SHP77 treated with DMSO at 0.1 percent for 48 hours (cell line): Measurements from ENCODE around the gene CHGA.
A peak's percentile ranks its signal among the peaks of the same experiment; 100 is the strongest.

Source experiments
- DNase-seq: peaks from one replicate; lab custom pipeline; 2025; lab: John Stamatoyannopoulos, UW

Gene CHGA, protein sequence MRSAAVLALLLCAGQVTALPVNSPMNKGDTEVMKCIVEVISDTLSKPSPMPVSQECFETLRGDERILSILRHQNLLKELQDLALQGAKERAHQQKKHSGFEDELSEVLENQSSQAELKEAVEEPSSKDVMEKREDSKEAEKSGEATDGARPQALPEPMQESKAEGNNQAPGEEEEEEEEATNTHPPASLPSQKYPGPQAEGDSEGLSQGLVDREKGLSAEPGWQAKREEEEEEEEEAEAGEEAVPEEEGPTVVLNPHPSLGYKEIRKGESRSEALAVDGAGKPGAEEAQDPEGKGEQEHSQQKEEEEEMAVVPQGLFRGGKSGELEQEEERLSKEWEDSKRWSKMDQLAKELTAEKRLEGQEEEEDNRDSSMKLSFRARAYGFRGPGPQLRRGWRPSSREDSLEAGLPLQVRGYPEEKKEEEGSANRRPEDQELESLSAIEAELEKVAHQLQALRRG

DNA sequence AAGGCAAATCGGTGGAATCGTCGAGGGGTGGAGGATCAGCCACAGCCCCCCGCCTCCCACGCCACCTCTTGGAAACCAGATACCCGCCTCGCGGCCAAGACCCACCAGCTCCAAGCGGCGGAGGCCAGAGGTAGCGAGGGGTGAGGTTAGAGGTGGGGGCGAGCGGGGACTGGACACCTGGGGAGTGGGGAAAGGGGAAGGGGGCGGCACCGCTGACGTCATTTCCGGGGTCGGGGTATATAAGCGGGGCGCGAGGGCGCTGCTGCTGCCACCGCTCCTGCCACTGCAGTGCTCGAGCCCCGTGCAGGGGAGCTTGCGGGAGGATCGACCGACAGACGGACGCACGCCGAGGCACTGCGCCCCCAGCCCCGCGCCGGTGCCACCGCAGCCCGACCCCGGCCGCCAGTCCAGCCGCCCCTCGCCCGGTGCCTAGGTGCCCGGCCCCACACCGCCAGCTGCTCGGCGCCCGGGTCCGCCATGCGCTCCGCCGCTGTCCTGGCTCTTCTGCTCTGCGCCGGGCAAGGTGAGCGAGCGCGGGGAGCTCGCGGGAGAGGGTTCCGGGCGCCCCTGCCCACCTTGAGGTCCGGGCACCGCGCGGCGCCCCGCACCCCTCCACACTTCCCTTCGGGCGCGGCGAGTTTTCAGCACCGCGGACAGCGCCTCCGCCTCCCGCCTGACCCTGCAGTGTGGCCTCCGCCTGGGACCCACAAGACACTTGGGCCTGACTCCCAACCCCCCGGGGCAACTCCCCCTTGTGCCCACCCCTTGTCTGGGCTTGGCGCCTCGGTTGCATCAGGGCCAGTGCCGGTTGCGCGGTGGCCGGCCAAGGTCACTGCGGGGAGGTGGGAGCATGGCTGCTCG lies at the start of gene CHGA:
CHGA (plus strand) TSS at position 268 of the 861 bp plus-strand sequence; CDS start at position 478, 210 bp downstream.
- DNase-seq, result peak; percentile 59

DNA sequence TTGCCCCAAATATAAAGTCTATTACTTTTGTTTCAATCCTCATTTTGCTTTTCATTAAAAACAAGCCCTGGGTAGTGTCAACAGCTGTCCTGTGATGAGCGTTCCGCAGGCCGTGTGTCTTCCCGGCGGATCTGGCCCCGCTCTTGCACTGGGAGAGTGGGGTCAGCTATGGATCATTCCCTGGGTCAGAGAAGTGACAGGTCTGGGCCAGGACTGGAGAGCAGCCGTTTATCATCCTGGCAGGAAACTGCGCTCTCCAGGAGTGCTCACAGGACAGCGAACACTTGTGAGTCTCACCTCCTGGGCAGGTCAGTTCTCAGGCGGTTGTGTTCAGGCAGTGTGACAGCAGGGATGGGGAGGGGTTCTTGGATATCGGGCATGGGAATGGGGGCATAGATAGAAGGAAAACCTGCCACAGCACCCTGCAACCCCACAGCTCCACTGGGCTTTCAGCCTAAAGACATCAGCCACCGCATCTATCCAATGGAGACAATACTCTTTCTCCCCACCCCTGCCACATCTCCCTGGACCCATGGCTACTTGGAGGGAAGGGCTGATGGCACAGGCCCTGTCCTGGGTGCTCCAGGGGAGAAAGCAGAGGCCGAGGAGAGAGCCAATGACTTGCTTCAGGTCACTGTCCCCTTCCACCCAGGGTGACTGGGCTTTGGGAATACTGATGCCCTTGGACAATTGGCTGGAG lies 47.8 kb upstream of the CHGA start:
- DNase-seq, result no peak

DNA sequence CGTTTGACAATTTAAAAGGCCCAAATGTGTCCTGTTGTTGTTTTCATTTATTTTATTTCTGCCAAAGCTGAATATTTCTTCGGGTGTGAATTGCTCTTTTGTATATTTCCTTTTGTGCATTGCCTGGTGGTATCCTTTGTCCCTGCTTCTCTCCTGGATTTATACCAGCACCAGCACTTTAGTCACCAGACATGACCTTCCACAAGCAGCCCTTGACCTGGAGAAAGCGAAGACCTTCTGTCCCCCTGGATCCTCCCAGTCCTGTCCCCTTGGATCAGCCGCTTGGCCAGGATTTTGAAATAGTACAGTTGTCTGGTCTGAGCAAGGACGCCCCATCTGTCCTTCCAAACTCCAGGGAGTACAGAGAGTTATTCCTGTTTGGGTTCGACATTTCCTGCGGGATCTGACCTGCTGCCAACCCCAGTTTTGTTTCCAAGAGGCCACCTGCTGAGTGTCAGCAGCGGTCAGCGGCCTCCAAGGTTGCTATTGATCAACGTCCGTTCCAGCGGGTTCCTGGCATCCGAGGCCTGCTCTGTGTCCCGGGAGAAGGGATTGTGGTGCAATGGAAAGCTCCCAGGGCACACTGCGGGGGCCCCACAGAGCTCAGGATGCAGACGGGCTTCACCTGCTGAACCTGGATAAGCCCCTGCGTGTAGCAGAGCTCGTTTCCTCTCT lies 45.1 kb upstream of the CHGA start:
- peak; percentile 32 for DNase-seq

DNA sequence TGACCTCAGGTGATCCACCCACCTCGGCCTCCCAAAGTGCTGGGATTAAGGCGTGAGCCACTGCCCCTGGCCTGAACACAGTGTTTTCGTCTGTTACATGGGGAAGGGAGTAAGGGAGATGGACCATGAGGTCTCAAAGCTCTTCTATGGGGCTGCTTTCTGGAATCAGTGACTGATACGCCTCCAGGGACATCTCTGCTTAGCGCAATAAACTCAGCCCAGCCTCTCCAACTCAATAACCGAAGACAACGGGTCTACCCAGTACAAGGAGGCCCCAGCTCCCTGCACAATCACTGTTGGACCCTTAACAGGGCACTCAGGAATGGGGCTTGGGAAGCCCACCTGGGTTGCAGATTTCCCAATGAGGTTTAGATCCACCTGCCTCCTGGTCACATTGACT lies 42.6 kb upstream of the CHGA start:
- DNase-seq, result no peak

DNA sequence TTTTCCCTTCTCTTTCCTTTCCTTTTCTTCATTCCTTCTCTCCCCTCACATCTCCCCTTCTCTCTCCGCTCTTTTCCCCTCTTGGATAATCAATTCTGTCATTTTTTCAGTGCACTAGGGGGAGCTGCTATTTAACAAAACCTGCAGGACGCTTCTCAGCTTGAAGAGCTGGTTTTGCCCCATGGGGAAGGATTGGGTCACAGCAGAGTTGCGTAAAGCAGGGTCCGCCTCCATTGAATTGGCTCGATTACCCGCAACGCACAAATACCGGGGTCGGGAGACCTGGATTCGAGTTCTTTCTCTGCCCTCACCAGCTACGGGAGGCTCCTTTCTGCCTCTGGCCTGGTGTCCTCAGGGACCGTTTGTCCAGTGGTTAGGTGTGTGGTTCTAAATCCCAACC lies 42.1 kb upstream of the CHGA start:
- DNase-seq, result peak; percentile 31

DNA sequence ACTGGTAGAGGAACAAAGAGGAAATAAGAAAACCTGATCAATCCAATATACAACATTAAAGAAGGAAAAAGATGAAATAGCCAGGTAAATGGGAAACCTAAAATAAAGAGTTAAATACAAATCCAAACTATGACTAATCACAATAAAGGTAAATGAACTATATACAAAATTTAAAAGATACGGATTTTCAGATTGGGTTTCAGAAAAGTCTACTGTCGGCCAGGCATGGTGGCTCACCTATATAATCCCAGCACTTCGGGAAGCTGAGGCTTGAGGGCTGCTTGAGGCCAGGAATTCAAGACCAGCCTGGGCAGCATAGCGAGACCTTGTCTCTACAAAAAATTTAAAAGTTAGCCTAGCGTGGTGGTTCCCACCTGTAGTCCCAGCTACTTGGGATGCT lies 39.9 kb upstream of the CHGA start:
- no peak for DNase-seq

DNA sequence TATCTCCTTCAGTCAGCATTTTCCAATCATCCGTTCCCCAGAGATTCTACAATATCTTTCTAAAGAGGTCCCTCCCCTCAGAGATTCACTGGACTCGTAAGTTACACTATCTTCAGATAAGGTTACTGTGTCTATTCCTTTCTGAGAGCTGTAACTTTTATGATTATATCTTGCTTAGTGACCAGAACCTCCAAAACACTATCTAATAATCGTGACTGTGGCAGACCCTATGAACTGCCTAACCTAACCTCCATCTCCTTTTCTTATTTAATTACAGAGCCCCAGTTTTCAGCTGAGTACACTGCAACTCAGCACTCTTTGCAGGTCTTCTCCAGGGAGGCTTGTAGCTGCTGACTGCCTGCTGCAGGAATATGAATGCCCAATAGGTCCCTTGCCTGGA lies 38.5 kb upstream of the CHGA start:
- DNase-seq, result no peak

DNA sequence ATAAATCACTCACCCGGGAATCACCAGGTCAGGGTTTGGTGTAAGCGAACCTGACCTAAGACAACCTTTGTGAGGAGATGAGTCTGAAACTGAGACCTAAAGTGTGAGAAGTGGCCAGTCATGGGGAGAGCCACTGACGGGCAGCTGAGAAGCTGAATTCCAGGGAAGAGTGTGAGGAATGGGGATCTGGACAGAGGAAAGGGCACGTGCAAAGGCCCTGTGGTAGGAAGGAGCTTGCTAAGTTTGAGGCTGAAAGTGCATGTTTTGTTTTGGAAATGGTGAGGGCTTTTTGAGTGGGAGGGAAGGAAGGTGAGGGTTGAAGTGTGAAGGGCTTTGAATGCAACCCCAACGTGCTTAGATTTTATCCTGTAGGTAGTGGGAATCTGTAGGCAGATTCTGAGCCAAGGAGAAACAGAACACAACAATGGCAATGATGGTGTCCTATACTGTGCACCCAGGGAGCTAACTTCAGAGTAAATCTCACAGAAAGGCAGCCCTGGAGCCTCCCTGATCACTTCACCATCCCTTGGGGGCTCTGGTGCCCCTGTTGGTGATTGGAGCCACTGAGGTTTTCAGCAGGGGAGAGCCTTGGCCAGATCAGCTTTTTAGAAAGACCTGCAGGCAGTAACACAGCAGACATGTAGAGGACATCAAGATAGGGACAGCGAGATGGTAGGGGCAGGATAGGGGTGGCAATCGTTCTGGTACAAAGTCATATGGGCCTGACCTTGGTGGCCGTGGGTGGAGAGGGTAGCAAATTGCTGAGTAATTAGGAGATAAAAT lies 37.5 kb upstream of the CHGA start:
- no peak for DNase-seq

DNA sequence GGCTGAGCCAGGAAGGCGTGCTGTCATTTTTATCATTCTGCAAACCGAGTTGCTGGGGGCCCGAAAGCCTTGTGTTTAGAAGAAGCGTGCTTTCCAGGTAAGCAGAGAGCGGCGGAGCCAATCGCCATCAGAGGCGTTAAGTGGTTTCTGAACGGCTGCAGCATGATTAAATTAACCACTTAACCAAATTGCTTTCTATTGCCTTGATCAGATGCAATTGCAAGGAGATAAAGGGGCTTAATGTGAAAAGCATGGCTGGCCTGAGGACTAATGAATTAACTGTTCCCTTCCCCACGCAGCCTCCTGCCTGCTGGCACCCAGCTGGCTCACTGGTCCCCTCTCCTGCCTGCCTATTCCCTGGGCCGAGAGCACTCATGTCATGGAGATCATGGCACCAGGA lies 36.6 kb upstream of the CHGA start:
- no peak for DNase-seq

DNA sequence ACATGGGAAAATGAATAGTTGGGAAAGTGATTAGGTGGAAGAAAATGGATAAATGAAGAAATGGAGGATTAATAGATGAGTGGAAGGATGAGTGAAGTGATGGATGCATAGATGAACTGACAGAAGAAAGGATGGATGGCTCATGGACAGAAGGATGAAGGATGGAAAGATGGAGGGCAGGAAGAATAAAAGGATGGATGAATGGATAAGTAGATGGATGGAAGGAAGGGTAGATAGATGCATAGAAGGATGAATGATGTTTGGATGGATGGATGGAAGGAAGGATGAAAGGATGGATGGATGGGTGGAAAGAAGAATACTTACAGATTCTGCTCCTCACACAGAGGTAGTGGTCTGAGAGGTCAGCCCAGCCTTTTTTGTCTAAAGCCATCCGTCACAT lies 35.8 kb upstream of the CHGA start:
- DNase-seq, result no peak

DNA sequence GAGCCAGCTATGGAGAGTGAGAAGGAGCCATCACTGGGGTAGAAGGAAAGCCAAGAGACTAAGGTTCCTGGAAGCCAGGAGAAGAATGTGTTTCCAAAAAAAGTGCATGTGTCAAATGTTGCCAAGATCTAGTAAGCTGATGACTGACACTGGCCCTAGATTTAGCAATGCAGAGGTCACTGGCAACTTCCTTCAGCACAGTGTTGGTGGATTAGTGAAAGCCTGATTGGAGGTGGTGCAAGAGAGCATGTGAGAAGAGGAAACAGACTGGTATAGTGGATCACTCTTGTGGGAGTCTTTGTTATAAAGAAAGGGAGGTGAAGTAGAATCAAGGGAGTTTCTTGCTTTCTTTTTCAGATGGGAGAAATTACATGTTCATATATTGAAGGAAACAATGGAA lies 34.1 kb upstream of the CHGA start:
- no peak for DNase-seq

DNA sequence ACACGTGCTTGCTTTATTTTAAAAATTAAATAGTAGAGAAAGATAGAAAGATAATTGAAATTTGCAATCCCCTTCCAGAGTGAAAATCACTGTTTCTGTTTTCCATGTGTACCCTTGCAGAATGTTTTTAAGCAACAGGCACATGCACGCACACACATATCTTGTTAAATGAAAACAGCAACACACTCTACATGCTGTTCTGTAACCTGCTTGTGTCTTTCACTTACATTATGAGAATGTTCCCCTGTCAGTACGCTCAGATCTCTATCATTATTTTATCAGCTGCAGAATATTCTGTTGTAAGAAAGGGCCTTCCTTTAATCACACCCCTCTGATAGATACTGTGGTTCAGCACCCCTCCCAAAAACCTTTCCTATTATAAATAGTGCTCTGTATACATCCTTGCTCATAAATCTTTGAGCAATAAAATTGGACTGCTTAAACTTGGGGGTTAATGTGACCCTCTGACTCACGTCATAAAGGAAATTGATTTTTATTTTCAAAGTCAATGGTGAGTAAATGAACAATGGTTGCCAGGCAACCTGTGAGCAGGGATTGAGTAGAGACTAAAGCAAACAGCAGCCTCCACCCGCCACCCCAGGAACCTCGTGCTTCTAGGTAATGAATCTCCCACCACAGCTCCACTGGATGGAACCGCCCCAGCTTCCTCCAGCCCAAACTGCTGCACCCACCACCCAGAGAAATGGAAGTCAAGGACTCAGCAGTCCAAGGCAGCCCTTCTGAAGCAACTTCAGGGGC lies 31.9 kb upstream of the CHGA start:
- DNase-seq, result peak; percentile 57

DNA sequence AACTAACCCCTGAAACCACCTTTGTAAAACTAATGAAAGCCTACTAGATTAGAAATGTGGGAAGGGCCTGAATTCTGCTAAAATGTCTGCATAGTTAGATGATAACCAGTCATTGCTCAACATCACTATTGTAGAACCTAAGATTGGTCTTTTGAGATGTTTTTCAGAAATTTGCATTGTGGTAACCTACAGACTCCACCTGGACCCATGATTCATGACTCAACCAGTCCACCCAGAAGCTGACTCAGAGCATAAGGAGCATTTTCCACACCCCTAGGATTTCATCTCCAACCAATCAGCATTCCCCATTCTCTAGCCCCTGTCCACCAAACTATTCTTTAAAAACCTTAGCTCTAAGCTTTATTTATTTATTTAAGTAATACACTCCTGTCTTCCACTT lies 30.4 kb upstream of the CHGA start:
- no peak for DNase-seq

DNA sequence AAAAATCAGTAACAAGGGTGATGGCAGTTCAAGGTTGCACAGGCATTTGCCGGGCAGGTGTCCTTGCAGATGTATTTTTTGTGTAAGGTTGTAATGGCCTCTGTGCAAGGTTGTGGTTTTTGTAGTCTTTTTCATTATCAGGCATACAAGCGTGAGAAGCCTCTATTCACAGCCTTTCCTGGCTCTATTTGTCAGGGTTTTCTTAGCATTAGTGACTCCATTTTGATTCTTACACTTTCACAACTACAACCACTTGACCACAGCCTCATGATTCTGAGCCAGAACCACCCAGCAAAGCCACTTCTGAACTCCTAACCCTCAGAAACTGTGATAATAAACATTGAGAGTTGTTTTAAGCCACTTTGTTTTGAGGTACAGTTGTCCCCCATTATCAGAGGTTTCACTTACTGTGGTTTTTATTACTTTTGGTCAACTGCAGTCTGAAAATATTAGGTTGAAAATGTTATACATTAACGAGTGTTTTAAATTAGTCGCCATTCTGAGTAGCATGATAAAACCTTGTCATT lies 27.5 kb upstream of the CHGA start:
- no peak for DNase-seq

DNA sequence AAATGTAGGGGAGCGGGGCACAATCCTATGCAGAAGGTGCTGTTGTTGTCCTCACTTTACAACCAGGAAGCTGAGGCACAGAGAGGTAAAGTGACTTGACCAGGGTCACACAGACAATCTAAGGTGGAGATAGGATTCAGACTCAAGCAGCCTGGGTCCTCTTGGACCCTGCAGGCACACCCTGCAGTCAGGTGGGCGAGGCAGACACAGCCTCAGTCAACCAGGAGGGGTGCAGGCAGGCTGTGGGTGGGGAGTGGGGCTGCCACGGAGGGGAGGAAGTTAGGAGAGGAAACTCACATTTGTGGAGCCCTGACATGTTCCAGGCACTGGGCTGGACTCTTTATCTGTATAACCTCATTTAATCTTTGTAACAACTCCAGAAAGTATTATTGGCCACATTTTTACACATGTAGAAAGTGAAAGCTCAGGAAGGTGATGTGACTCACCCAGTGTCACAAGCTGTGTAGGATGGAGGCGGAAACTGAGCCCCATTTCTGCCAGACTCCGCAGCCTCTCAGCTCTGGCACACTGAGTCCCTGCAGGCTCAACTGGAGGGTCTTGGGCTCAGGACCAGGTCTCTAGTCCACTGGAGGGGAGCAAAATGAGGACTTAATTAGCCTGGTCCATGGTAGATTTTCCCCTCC lies 24.9 kb upstream of the CHGA start:
- no peak for DNase-seq

DNA sequence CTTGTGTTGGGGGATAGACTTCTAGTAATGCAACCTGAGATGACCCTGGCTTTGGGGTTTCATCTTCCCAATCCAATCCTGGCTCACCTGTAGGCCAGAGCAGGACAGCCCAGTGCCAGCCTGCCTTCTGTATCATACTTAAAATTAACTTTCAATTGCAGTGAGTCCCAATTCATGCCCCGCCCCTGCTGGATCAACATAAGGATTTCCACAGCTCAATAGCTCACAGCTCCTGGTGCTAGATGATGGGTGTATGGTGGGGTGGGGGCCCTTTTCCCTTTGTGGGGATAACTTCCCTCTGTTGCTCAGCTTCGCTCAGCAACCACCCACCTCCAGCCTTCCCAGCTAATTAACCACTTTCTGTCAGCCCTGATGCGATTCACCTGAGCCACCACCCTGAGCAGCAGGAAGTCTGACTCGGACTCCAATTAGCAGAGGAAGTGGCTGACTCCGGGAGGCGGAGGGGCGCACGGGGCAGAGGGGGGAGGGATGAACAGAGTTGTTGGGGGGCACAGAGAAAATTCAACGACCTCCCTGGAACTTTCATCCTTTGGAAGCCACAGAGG lies 24.3 kb upstream of the CHGA start:
- DNase-seq, result no peak

DNA sequence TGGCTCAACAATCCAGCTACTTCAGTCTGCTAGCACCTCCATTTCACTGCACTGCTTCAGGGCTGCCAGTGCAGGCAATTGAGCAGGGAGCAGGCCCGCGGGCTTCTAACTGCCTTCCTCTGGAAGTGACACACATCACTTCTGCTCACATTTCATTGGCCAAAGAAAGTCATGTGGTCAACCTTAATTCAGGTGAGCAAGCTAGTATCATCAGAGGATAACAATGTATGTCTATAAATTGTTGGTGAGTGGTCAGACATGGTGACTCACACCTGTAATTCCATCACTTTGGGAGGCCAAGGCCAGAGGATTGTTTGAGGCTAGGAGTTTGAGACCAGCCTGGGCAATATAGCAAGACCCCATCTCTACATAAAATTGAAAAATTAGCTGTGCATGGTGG lies 22.3 kb upstream of the CHGA start:
- DNase-seq, result no peak

DNA sequence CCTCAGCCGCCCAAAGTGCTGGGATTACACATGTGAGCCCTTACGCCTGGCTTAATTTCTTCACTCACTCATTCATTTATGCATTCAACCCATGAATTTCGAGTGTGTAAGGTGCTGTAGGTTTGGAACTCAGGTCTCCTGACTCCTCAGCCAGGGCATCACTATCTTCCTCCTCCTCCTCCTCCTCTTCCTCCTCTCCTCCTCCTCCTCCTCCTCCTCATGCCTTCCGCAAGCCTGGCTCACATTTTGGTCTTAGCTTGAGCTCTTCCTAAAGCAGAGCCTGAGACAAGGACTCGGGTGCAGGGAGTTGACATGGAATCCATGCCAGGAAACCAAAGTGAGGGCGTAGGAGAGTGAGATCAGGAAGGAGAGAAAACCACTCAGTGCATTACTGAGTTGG lies 20.8 kb upstream of the CHGA start:
- DNase-seq, result no peak

DNA sequence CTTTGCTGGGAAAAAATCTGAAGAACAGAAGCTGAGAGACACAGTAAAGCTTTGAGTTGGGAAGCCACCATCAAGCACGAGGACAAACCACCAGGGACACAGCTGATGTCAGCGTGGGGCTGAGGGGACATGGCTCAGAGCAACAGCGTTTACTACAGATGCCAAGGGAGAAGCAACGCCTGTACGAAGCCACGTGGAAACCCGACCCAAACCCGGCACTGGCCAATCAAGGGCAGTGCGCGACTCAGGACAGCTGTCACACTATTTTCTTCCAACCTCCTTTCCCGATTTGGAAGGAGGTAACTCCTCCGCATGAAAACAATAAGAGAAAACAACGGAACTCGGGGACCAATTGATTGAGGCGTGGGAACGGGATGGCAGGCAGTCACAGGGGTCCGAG lies 20.2 kb upstream of the CHGA start:
- DNase-seq, result no peak
